ENCODE measurements around the gene HSDL2. TPM values are rescaled to one million over a fixed set of nuclear protein-coding genes. Genes with fewer than 3 reads are reported as not detected.
"Not testable (repeated sequence)": the region's sequence is repeated elsewhere in the genome, so short reads cannot be mapped to it uniquely, and the experiment has no call there.

The HSDL2 gene
- total RNA-seq, 1 experiment from 2014 or later = 37.4 TPM

GRCh38 chr9:112351184-112351583, 28.7 kb upstream of the HSDL2 start:
- Histone ChIP-seq H3K4me1 (replicated peaks) (no peaks in the 10 kb centered on the region), H3K4me3 (no peak overlapping the region), H3K9me3 (replicated peaks) (no peaks in the 10 kb centered on the region), H3K36me3 (no peaks in the 10 kb centered on the region), H3K27me3 (replicated peaks) (no peaks in the 10 kb centered on the region), H3K27ac (no peak overlapping the region)
- no peak for DNase-seq (ENCODE audit: low read depth in 1 of 2, low spot score in 2 of 2)

GRCh38 chr9:112352209-112352608, 27.7 kb upstream of the HSDL2 start:
- H3K27ac ChIP-seq = no peak overlapping the region
- no peak for DNase-seq (ENCODE audit: low read depth in 1 of 2, low spot score in 2 of 2)

GRCh38 chr9:112354081-112354743, 25.7 kb upstream of the HSDL2 start:
- Histone ChIP-seq H3K36me3 (no peaks in the 10 kb centered on the region), H3K4me3 (no peak overlapping the region), H3K27ac (no peak overlapping the region), H3K27me3 (replicated peaks) (no peaks in the 10 kb centered on the region), H3K9me3 (replicated peaks) (no peaks in the 10 kb centered on the region), H3K4me1 (replicated peaks) (no peaks in the 10 kb centered on the region)
- DNase-seq (ENCODE audit: low read depth in 1 of 2, low spot score in 2 of 2) = no peak

More at GRCh38 chr9:112352209-112352608, 27.7 kb upstream of the HSDL2 start:
- Histone ChIP-seq H3K27me3 (replicated peaks) (no peaks in the 10 kb centered on the region), H3K4me3 (no peak overlapping the region), H3K4me1 (replicated peaks) (no peaks in the 10 kb centered on the region), H3K9me3 (replicated peaks) (no peaks in the 10 kb centered on the region), H3K36me3 (no peaks in the 10 kb centered on the region)

GRCh38 chr9:112355427-112355897, 24.4 kb upstream of the HSDL2 start:
- H3K27me3 ChIP-seq (replicated peaks) = no peaks in the 10 kb centered on the region
- no peak for DNase-seq (ENCODE audit: low read depth in 1 of 2, low spot score in 2 of 2)
- peaks cover 3% of the 10 kb centered on the region for H3K4me1 ChIP-seq (replicated peaks)
- no peaks in the 10 kb centered on the region for H3K36me3 ChIP-seq
- H3K4me3 ChIP-seq = no peak overlapping the region
- H3K9me3 ChIP-seq (replicated peaks) = no peaks in the 10 kb centered on the region
- no peak overlapping the region for H3K27ac ChIP-seq

GRCh38 chr9:112360047-112360804, 19.7 kb upstream of the HSDL2 start:
- no peak overlapping the region for H3K4me3 ChIP-seq
- no peaks in the 10 kb centered on the region for H3K36me3 ChIP-seq
- DNase-seq (ENCODE audit: low read depth in 1 of 2, low spot score in 2 of 2) = peak in 1 of 2 experiments; percentile 22
- H3K9me3 ChIP-seq (replicated peaks) = no peaks in the 10 kb centered on the region
- H3K4me1 ChIP-seq (replicated peaks) = peaks cover 7% of the 10 kb centered on the region
- no peak overlapping the region for H3K27ac ChIP-seq
- H3K27me3 ChIP-seq (replicated peaks) = no peaks in the 10 kb centered on the region

- Histone ChIP-seq H3K4me3 (no peak overlapping the region), H3K27me3 (replicated peaks) (no peaks in the 10 kb centered on the region)
- peak in 1 of 2 experiments; percentile 40 for DNase-seq (ENCODE audit: low read depth in 1 of 2, low spot score in 2 of 2)
These were observed 18.3 kb upstream of the HSDL2 start for GRCh38 chr9:112361601-112362000.

GRCh38 chr9:112364761-112365160, 15.1 kb upstream of the HSDL2 start:
- Histone ChIP-seq H3K27ac (no peak overlapping the region), H3K4me1 (replicated peaks) (peaks cover 7% of the 10 kb centered on the region), H3K27me3 (replicated peaks) (no peaks in the 10 kb centered on the region), H3K4me3 (no peak overlapping the region), H3K9me3 (replicated peaks) (no peaks in the 10 kb centered on the region), H3K36me3 (no peaks in the 10 kb centered on the region)
- DNase-seq (ENCODE audit: low read depth in 1 of 2, low spot score in 2 of 2) = no peak

More at GRCh38 chr9:112361601-112362000, 18.3 kb upstream of the HSDL2 start:
- Histone ChIP-seq H3K4me1 (replicated peaks) (peaks cover 7% of the 10 kb centered on the region), H3K9me3 (replicated peaks) (no peaks in the 10 kb centered on the region), H3K27ac (no peak overlapping the region), H3K36me3 (no peaks in the 10 kb centered on the region)

GRCh38 chr9:112365257-112365656, 14.7 kb upstream of the HSDL2 start:
- not testable (repeated sequence) for DNase-seq (ENCODE audit: low read depth in 1 of 2, low spot score in 2 of 2); H3K27me3 ChIP-seq (replicated peaks); H3K27ac ChIP-seq; H3K9me3 ChIP-seq (replicated peaks); H3K4me3 ChIP-seq; H3K4me1 ChIP-seq (replicated peaks); H3K36me3 ChIP-seq

GRCh38 chr9:112366591-112366990, 13.3 kb upstream of the HSDL2 start:
- H3K36me3 ChIP-seq = no peaks in the 10 kb centered on the region
- H3K27ac ChIP-seq = no peak overlapping the region
- H3K27me3 ChIP-seq (replicated peaks) = no peaks in the 10 kb centered on the region
- no peaks in the 10 kb centered on the region; the same call in 1 of the 2 replicates for H3K4me1 ChIP-seq (replicated peaks)
- no peak overlapping the region for H3K4me3 ChIP-seq
- no peak for DNase-seq (ENCODE audit: low read depth in 1 of 2, low spot score in 2 of 2)
- no peaks in the 10 kb centered on the region for H3K9me3 ChIP-seq (replicated peaks)

GRCh38 chr9:112367465-112367864, 12.4 kb upstream of the HSDL2 start:
- H3K27me3 ChIP-seq (replicated peaks) = no peaks in the 10 kb centered on the region

GRCh38 chr9:112369817-112370216, 10.1 kb upstream of the HSDL2 start:
- Histone ChIP-seq H3K36me3 (no peaks in the 10 kb centered on the region), H3K4me1 (replicated peaks) (no peaks in the 10 kb centered on the region), H3K4me3 (no peak overlapping the region), H3K27me3 (replicated peaks) (no peaks in the 10 kb centered on the region), H3K27ac (no peak overlapping the region), H3K9me3 (replicated peaks) (no peaks in the 10 kb centered on the region)
- no peak for DNase-seq (ENCODE audit: low read depth in 1 of 2, low spot score in 2 of 2)

More at GRCh38 chr9:112367465-112367864, 12.4 kb upstream of the HSDL2 start:
- Histone ChIP-seq H3K4me1 (replicated peaks) (no peaks in the 10 kb centered on the region), H3K4me3 (no peak overlapping the region), H3K27ac (no peak overlapping the region), H3K9me3 (replicated peaks) (no peaks in the 10 kb centered on the region), H3K36me3 (no peaks in the 10 kb centered on the region)
- no peak for DNase-seq (ENCODE audit: low read depth in 1 of 2, low spot score in 2 of 2)

- Histone ChIP-seq H3K36me3 (no peaks in the 10 kb centered on the region), H3K4me1 (replicated peaks) (no peaks in the 10 kb centered on the region), H3K9me3 (replicated peaks) (no peaks in the 10 kb centered on the region), H3K27ac (no peak overlapping the region), H3K27me3 (replicated peaks) (no peaks in the 10 kb centered on the region), H3K4me3 (no peak overlapping the region)
- no peak for DNase-seq (ENCODE audit: low read depth in 1 of 2, low spot score in 2 of 2)
These were observed 8.8 kb upstream of the HSDL2 start for GRCh38 chr9:112371060-112371459.

GRCh38 chr9:112373666-112374065, 6.2 kb upstream of the HSDL2 start:
- not testable (repeated sequence) for H3K9me3 ChIP-seq (replicated peaks); H3K27me3 ChIP-seq (replicated peaks)

GRCh38 chr9:112374232-112374631, 5.7 kb upstream of the HSDL2 start:
- not testable (repeated sequence) for H3K36me3 ChIP-seq; H3K9me3 ChIP-seq (replicated peaks); H3K4me3 ChIP-seq; H3K27ac ChIP-seq; H3K27me3 ChIP-seq (replicated peaks); DNase-seq (ENCODE audit: low read depth in 1 of 2, low spot score in 2 of 2)
- H3K4me1 ChIP-seq (replicated peaks) = peaks cover 18% of the 10 kb centered on the region

More at GRCh38 chr9:112373666-112374065, 6.2 kb upstream of the HSDL2 start:
- H3K27ac ChIP-seq; DNase-seq (ENCODE audit: low read depth in 1 of 2, low spot score in 2 of 2); H3K4me3 ChIP-seq; H3K36me3 ChIP-seq: not testable (repeated sequence)
- H3K4me1 ChIP-seq (replicated peaks) = peaks cover 18% of the 10 kb centered on the region
